HEK293 (cell line): ENCODE results near the gene BLOC1S5.

ENCODE experiments used
- CTCF ChIA-PET: fragments of 350-600 bp; formaldehyde crosslinking; extraction: SDS; loops from one replicate; lab custom pipeline; 2021; ENCODE audit warnings: antibody characterized with exemption; lab: Yijun Ruan, JAX
- POLR2A ChIA-PET: fragments of 300-600 bp; formaldehyde crosslinking; extraction: SDS; loops from one replicate; lab custom pipeline; 2020; ENCODE audit warnings: antibody characterized with exemption, inconsistent platforms; lab: Yijun Ruan, JAX
- H3K27ac ChIP-seq: fragments of 200-500 bp; sonication (Bioruptor generic); 2 replicates; pipeline ENCODE4 v1.5.1; 2014; ENCODE audit warnings: low read depth, low read length, control low read depth, inconsistent platforms; ENCODE audit errors: extremely low read depth
- H3K36me3 ChIP-seq, 2 experiments: fragments of 200-500 bp in 1 of 2; sonication (Bioruptor generic) in 1 of 2; 1 replicate in 1 of 2; 2 replicates in 1 of 2; pipeline ENCODE4 v1.5.1; 2014 to 2017; ENCODE audit warnings: inconsistent platforms in 2 of 2, low read length in 2 of 2; ENCODE audit not compliant: control insufficient read depth in 2 of 2, insufficient read depth in 1 of 2
- H3K4me1 ChIP-seq: fragments of 200-500 bp; sonication (Bioruptor generic); 2 replicates; pipeline ENCODE4 v1.5.1; 2014; ENCODE audit warnings: mild to moderate bottlenecking, low read length, inconsistent platforms; ENCODE audit not compliant: control insufficient read depth, insufficient read depth
- H3K4me3 ChIP-seq: 2 replicates; pipeline ENCODE4 v1.5.1; 2011; ENCODE audit warnings: low read depth, mild to moderate bottlenecking, control low read depth, low read length, moderate library complexity
- H3K9me3 ChIP-seq: fragments of 200-500 bp; sonication (Bioruptor generic); 2 replicates; pipeline ENCODE4 v1.5.1; 2014; ENCODE audit warnings: low read depth, low read length, inconsistent platforms; ENCODE audit not compliant: control insufficient read depth, insufficient read depth
- FEZF1 ChIP-seq: fragments of 450-650 bp; formaldehyde crosslinking; IDR thresholded peaks from 2 replicates; pipeline ENCODE4 v1.5.1; 2016; ENCODE audit warnings: missing biosample characterization, missing genetic modification characterization
- GLIS1 ChIP-seq: fragments of 450-650 bp; formaldehyde crosslinking; IDR thresholded peaks from 2 replicates; pipeline ENCODE4 v1.5.1; 2016; ENCODE audit warnings: missing biosample characterization, missing genetic modification characterization
- KLF7 ChIP-seq: fragments of 450-650 bp; formaldehyde crosslinking; IDR thresholded peaks from 2 replicates; pipeline ENCODE4 v1.5.1; 2016; ENCODE audit warnings: missing biosample characterization, missing genetic modification characterization, borderline replicate concordance
- REPIN1 ChIP-seq: fragments of 450-650 bp; formaldehyde crosslinking; IDR thresholded peaks from 2 replicates; pipeline ENCODE4 v1.5.1; 2017; ENCODE audit warnings: missing biosample characterization, missing genetic modification characterization, low read depth
- SP2 ChIP-seq: fragments of 450-650 bp; formaldehyde crosslinking; IDR thresholded peaks from 2 replicates; pipeline ENCODE4 v1.5.1; 2016; ENCODE audit warnings: missing biosample characterization, missing genetic modification characterization
- TCF7L2 ChIP-seq: IDR thresholded peaks from 2 replicates; pipeline ENCODE4 v1.6.1; 2011; ENCODE audit warnings: low read depth, mild to moderate bottlenecking, inconsistent platforms, low read length, moderate library complexity, borderline replicate concordance
- ZBTB17 ChIP-seq: fragments of 450-650 bp; formaldehyde crosslinking; IDR thresholded peaks from 2 replicates; pipeline ENCODE4 v1.5.1; 2016; ENCODE audit warnings: missing biosample characterization, missing genetic modification characterization
- ZBTB6 ChIP-seq: fragments of 450-650 bp; formaldehyde crosslinking; IDR thresholded peaks from 2 replicates; pipeline ENCODE4 v1.5.1; 2017; ENCODE audit warnings: missing biosample characterization, missing genetic modification characterization
- ZBTB8A ChIP-seq: fragments of 450-650 bp; formaldehyde crosslinking; IDR thresholded peaks from 2 replicates; pipeline ENCODE4 v1.5.1; 2016; ENCODE audit warnings: missing biosample characterization, missing genetic modification characterization
- ZFP3 ChIP-seq: fragments of 450-650 bp; formaldehyde crosslinking; IDR thresholded peaks from 2 replicates; pipeline ENCODE4 v1.5.1; 2016; ENCODE audit warnings: low read depth, missing biosample characterization, missing genetic modification characterization
- ZIC2 ChIP-seq: fragments of 450-650 bp; formaldehyde crosslinking; IDR thresholded peaks from 2 replicates; pipeline ENCODE4 v1.5.1; 2016; ENCODE audit warnings: missing biosample characterization, missing genetic modification characterization
- ZNF19 ChIP-seq: fragments of 450-650 bp; formaldehyde crosslinking; IDR thresholded peaks from 2 replicates; pipeline ENCODE4; 2016; ENCODE audit warnings: missing biosample characterization, missing genetic modification characterization, low read depth
- ZNF23 ChIP-seq: fragments of 450-650 bp; formaldehyde crosslinking; IDR thresholded peaks from 2 replicates; pipeline ENCODE4 v1.5.1; 2016; ENCODE audit warnings: missing biosample characterization, missing genetic modification characterization, borderline replicate concordance
- ZNF311 ChIP-seq: fragments of 450-650 bp; formaldehyde crosslinking; IDR thresholded peaks from 2 replicates; pipeline ENCODE4 v1.5.1; 2017; ENCODE audit warnings: missing biosample characterization, missing genetic modification characterization, borderline replicate concordance
- ZNF558 ChIP-seq: fragments of 450-650 bp; formaldehyde crosslinking; IDR thresholded peaks from 2 replicates; pipeline ENCODE4 v1.5.1; 2016; ENCODE audit warnings: missing biosample characterization, missing genetic modification characterization
- ZNF561 ChIP-seq: fragments of 450-650 bp; IDR thresholded peaks from 2 replicates; pipeline ENCODE4 v1.5.1; 2018; ENCODE audit warnings: missing biosample characterization, missing genetic modification characterization, borderline replicate concordance
- ZNF596 ChIP-seq: fragments of 450-650 bp; IDR thresholded peaks from 2 replicates; pipeline ENCODE4 v1.5.0; 2018; ENCODE audit warnings: missing biosample characterization, mild to moderate bottlenecking, missing genetic modification characterization, moderate library complexity
- ZNF600 ChIP-seq: fragments of 450-650 bp; formaldehyde crosslinking; IDR thresholded peaks from 2 replicates; pipeline ENCODE4 v1.5.1; 2016; ENCODE audit warnings: missing biosample characterization, missing genetic modification characterization
- ZNF610 ChIP-seq: fragments of 450-650 bp; formaldehyde crosslinking; IDR thresholded peaks from 2 replicates; pipeline ENCODE4 v1.5.1; 2016; ENCODE audit warnings: missing biosample characterization, missing genetic modification characterization, borderline replicate concordance
- ZNF660 ChIP-seq: fragments of 450-650 bp; IDR thresholded peaks from 2 replicates; pipeline ENCODE4 v1.5.1; 2018; ENCODE audit warnings: missing biosample characterization, mild to moderate bottlenecking, missing genetic modification characterization
- ZNF843 ChIP-seq: fragments of 450-650 bp; formaldehyde crosslinking; IDR thresholded peaks from 2 replicates; pipeline ENCODE4 v1.5.1; 2016; ENCODE audit warnings: missing biosample characterization, missing genetic modification characterization
- TF ChIP-seq, protein P1 (sequence below): fragments of 450-650 bp; formaldehyde crosslinking; IDR thresholded peaks from 2 replicates; pipeline ENCODE4 v1.5.1; 2016; ENCODE audit warnings: missing biosample characterization, missing genetic modification characterization, borderline replicate concordance
- TF ChIP-seq, protein P2 (sequence below): fragments of 450-650 bp; formaldehyde crosslinking; IDR thresholded peaks from 2 replicates; pipeline ENCODE4 v1.5.1; 2016; ENCODE audit warnings: missing biosample characterization, missing genetic modification characterization
- TF ChIP-seq, protein P3 (sequence below): fragments of 450-650 bp; IDR thresholded peaks from 2 replicates; pipeline ENCODE4 v1.5.1; 2018; ENCODE audit warnings: missing biosample characterization, missing genetic modification characterization

BLOC1S5 gene

DNA sequence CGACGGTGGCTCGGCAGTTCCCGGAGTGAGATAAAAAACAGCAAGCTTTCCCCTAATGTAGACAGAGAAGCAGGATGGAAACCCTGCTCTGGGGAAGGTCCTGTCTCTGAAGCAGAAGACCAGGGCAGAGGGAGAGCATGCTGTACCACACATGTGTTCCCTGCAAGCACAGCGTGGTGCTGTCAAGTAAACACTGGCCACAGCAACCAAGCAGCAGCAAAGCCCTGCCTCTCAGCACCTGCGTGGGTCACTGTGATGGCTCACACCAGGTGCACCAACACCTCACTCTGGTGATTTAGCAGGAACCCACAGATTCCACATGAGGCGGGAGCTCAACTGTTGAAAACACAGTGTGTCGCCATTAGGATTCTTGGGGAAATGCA, 88.4 kb downstream of the BLOC1S5 start:
- POLR2A ChIA-PET: interaction anchor here (1.1 to 2.0 kb wide), 6 partner anchors 8 to 66 kb away, joined by 3 to 9 read pairs (median 7); no protein-coding TSS in a partner anchor
- H3K9me3 ChIP-seq: no peaks in the 10 kb centered on the region

GRCh38 chr6:7974938-7975763, 89.0 kb downstream of the BLOC1S5 start:
- peak overlapping the region; percentile 4; the same call in 1 of the 2 replicates for H3K27ac ChIP-seq
- POLR2A ChIA-PET: interaction anchor here (0.6 to 2.0 kb wide), 9 partner anchors 9 to 345 kb away, joined by 3 to 9 read pairs (median 6); partner anchors contain the start of gene BMP6
- no peaks in the 10 kb centered on the region for H3K36me3 ChIP-seq
- peak overlapping the region; percentile 2; the same call in 1 of the 2 replicates for H3K4me3 ChIP-seq
- no peaks in the 10 kb centered on the region for H3K9me3 ChIP-seq
- CTCF ChIA-PET: interaction anchor here (1.1 to 1.3 kb wide), 5 partner anchors 16 to 54 kb away, joined by 3 to 6 read pairs (median 4); no protein-coding TSS in a partner anchor
- peaks cover 2% of the 10 kb centered on the region; the same call in 1 of the 2 replicates for H3K4me1 ChIP-seq
- TF ChIP-seq ZNF843 (tag by site-specific recombination): peak; percentile 90
- TF ChIP-seq ZNF19 (tag by site-specific recombination): no peak
- TF ChIP-seq FEZF1 (tag by site-specific recombination): peak; percentile 79
- no peak for TF ChIP-seq ZNF596 (tag by site-specific recombination)
- no peak for TF ChIP-seq REPIN1 (tag by site-specific recombination)
- TF ChIP-seq ZBTB8A (tag by site-specific recombination): peak; percentile 37; the same call in 1 of the 2 replicates
- TF ChIP-seq ZNF610 (tag by site-specific recombination): 0 out of 2 replicates have a peak, but pooled peaks have one; percentile 32
- no peak for TF ChIP-seq ZNF311
- TF ChIP-seq, protein P1, sequence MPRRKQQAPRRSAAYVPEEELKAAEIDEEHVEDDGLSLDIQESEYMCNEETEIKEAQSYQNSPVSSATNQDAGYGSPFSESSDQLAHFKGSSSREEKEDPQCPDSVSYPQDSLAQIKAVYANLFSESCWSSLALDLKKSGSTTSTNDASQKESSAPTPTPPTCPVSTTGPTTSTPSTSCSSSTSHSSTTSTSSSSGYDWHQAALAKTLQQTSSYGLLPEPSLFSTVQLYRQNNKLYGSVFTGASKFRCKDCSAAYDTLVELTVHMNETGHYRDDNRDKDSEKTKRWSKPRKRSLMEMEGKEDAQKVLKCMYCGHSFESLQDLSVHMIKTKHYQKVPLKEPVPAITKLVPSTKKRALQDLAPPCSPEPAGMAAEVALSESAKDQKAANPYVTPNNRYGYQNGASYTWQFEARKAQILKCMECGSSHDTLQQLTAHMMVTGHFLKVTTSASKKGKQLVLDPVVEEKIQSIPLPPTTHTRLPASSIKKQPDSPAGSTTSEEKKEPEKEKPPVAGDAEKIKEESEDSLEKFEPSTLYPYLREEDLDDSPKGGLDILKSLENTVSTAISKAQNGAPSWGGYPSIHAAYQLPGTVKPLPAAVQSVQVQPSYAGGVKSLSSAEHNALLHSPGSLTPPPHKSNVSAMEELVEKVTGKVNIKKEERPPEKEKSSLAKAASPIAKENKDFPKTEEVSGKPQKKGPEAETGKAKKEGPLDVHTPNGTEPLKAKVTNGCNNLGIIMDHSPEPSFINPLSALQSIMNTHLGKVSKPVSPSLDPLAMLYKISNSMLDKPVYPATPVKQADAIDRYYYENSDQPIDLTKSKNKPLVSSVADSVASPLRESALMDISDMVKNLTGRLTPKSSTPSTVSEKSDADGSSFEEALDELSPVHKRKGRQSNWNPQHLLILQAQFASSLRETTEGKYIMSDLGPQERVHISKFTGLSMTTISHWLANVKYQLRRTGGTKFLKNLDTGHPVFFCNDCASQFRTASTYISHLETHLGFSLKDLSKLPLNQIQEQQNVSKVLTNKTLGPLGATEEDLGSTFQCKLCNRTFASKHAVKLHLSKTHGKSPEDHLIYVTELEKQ: peak; percentile 65; the same call in 1 of the 2 replicates
- TF ChIP-seq ZNF561: peak; percentile 40; the same call in 1 of the 2 replicates
- no peak for TF ChIP-seq KLF7 (tag by site-specific recombination)
- no peak for TF ChIP-seq ZNF23 (tag by site-specific recombination)
- 0 out of 2 replicates have a peak, but pooled peaks have one; percentile 18 for TF ChIP-seq TCF7L2
- peak; percentile 99 for TF ChIP-seq ZBTB17 (tag by site-specific recombination)
- TF ChIP-seq ZNF660 (tag by site-specific recombination): peak; percentile 86
- peak; percentile 68 for TF ChIP-seq ZNF558 (tag by site-specific recombination)
- no peak for TF ChIP-seq SP2 (tag by site-specific recombination)
- TF ChIP-seq, protein P2, sequence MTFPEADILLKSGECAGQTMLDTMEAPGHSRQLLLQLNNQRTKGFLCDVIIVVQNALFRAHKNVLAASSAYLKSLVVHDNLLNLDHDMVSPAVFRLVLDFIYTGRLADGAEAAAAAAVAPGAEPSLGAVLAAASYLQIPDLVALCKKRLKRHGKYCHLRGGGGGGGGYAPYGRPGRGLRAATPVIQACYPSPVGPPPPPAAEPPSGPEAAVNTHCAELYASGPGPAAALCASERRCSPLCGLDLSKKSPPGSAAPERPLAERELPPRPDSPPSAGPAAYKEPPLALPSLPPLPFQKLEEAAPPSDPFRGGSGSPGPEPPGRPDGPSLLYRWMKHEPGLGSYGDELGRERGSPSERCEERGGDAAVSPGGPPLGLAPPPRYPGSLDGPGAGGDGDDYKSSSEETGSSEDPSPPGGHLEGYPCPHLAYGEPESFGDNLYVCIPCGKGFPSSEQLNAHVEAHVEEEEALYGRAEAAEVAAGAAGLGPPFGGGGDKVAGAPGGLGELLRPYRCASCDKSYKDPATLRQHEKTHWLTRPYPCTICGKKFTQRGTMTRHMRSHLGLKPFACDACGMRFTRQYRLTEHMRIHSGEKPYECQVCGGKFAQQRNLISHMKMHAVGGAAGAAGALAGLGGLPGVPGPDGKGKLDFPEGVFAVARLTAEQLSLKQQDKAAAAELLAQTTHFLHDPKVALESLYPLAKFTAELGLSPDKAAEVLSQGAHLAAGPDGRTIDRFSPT: peak; percentile 32; the same call in 1 of the 2 replicates
- TF ChIP-seq, protein P3, sequence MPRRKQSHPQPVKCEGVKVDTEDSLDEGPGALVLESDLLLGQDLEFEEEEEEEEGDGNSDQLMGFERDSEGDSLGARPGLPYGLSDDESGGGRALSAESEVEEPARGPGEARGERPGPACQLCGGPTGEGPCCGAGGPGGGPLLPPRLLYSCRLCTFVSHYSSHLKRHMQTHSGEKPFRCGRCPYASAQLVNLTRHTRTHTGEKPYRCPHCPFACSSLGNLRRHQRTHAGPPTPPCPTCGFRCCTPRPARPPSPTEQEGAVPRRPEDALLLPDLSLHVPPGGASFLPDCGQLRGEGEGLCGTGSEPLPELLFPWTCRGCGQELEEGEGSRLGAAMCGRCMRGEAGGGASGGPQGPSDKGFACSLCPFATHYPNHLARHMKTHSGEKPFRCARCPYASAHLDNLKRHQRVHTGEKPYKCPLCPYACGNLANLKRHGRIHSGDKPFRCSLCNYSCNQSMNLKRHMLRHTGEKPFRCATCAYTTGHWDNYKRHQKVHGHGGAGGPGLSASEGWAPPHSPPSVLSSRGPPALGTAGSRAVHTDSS (tag by site-specific recombination): peak; percentile 91
- no peak for TF ChIP-seq ZFP3 (tag by site-specific recombination)
- 0 out of 2 replicates have a peak, but pooled peaks have one; percentile 27 for TF ChIP-seq GLIS1 (tag by site-specific recombination)

More for the DNA sequence above, 88.4 kb downstream of the BLOC1S5 start:
- Histone ChIP-seq H3K36me3 (no peaks in the 10 kb centered on the region), H3K27ac (peak overlapping the region; percentile 4; the same call in 1 of the 2 replicates), H3K4me3 (no peak overlapping the region), H3K4me1 (peaks cover 2% of the 10 kb centered on the region; the same call in 1 of the 2 replicates)
- TF ChIP-seq ZIC2 (tag by site-specific recombination) (peak; percentile 73), ZNF600 (peak; percentile 15; the same call in 1 of the 2 replicates), ZBTB6 (tag by site-specific recombination) (no peak)
- CTCF ChIA-PET: interaction anchor here (1.1 to 1.3 kb wide), 5 partner anchors 15 to 54 kb away, joined by 3 to 6 read pairs (median 4); no protein-coding TSS in a partner anchor
